Epidermal melanocyte (primary cell): ENCODE results near the gene CEACAM19.
"Not testable (repeated sequence)": the region's sequence is repeated elsewhere in the genome, so short reads cannot be mapped to it uniquely, and the experiment has no call there.

Experiments
- DNase-seq: peaks from one replicate; pipeline ENCODE4 v3.0.0; 2011; ENCODE audit warnings: low spot score; ENCODE audit not compliant: insufficient read length

CEACAM19 gene, protein sequence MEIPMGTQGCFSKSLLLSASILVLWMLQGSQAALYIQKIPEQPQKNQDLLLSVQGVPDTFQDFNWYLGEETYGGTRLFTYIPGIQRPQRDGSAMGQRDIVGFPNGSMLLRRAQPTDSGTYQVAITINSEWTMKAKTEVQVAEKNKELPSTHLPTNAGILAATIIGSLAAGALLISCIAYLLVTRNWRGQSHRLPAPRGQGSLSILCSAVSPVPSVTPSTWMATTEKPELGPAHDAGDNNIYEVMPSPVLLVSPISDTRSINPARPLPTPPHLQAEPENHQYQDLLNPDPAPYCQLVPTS

DNA sequence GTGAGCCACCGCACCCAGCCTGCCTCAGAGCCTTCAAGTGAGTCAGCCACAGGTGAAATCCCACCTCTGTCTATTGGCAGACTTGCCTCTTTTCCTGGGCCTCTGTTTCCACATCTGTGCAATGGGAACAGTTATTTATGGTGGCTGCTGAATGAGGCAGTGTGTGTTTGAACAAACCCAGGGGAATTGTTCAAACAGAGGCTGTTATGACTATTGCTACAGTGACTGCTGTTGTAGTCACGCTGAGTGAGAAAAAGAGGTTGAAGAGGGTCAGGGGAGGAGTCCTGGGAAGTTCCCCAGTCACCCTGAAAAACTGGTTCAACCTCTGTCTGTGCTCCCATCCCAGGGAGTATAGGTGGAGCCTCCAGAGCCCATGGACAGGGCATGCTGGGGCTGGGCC, at the start of gene CEACAM19:
Gene CEACAM19 (plus strand): TSS at position 83 of the 400 bp plus-strand sequence. CDS start 450 bp downstream, outside the sequence.
- DNase-seq = no peak

DNA sequence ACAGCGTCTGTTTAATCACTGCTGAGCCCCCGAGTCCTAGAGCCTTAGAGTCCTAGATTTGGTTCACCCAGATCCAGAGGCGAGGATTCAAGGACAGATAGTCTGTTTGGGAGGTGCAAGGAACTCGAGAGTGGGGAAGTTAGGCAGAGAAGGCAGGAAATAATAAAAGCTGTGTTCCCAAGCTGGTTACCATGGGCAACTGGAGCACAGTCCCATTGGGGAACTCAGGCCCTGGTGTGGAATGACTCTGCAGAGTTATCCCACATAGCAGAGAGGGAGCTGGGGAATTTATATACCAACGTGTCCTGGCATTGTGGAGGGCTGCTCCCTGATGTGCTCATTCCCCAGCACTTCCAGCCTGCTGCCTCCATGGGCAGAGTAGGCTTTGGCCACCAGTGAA, 48.2 kb upstream of the CEACAM19 start:
- no peak for DNase-seq

DNA sequence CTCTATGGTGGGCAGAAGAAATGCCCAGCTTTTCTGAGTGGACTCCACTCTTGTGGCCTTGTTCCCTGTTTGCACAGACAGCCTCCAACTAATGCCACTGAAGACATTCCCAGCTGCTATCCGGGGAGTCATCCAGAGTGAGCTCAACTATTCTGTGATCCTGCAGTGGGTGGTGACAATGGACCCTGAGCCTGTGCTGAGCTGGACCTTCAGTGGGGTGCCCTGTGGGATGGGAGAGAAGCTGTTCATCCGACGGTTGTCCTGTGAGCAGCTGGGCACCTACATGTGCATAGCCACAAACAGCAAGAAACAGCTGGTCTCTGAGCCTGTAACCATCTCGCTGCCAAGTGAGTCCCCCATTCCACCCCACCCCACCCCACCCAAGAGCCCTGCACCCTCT, 47.7 kb upstream of the CEACAM19 start:
- no peak for DNase-seq

DNA sequence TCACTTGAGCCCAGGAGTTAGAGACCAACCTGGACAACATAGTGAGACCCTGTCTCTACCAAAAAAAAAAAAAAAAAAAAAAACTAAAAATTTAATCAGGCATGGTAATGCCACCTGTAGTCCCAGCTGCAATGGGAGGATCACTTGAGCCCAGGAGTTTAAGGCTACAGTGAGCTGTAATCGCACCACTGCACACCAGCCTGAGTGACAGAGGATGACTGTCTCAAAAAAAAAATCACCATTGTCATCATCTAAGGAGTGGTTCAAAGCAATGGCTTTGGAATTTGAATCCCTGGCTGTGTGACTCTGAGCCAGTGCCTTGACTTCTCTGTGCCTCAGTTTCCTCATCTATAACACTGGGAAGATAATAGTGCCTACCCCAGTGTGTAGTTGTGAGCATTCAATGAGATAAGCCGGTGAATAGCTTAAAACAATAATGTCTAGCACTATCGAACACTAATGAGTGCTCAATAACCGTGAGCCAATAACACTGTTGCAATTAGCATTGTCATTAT, 46.4 kb upstream of the CEACAM19 start:
- DNase-seq = no peak

DNA sequence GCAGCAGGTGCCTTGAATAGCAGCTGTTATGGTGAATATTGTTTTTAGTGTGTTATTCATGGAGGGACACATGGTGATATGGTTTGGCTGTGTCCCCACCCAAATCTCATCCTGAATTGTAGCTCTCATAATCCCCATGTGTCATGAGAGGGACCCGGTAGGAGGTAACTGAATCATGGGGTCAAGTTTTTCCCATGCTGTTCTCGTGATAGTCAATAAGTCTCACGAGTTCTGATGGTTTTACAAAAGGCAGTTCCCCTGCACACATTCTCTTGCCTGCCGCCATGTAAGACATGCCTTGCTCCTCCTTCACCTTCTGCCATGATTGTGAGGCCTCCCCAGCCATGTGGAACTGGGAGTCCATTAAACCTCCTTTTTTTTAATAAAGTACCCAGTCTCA, 45.6 kb upstream of the CEACAM19 start:
- not testable (repeated sequence) for DNase-seq

DNA sequence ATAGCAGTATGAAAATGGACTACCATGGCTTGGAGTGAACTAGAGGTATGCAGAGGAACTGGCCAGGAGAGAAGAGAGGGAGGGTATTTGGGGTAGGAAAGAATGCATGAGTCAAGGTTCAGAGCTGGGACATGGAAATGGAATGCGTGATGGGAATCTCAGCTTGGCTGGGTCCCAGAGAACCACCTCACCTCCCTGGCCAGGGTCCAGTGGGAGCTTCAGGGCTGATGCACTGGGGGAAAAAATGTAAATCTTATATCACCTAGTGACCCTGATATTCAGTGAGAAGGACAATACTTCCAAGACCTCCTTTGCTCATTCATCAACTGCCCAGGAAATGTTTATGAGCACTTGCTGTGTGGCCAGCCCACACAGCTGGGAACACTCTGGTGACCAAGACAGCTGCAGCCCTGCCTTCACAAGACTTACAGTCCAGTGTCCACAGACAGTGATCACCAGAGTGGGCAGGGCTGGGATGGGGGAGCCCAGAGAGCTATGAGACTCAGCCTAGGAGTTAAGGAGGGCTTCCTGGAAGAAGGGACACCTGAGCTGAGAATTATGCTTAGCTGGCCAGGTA, 45.1 kb upstream of the CEACAM19 start:
- no peak for DNase-seq

DNA sequence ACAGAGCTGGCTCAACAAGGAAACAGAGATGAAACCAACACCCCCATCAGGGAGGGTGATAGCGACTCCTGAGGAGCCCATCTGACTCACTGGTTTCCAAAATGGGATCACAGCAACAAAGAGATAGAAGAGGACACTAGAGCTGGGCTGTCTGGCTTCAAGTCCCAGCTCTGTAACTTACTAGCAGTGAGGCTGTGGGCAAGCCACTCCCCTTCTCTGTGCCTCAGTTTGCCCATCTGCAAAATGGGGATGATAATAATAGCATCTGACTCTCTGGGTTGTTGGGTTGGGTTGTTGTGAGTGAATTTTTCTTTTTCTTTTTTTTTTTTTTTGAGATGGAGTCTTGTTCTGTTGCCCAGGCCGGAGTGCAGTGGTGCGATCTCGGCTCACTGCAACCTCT, 43.7 kb upstream of the CEACAM19 start:
- no peak for DNase-seq

DNA sequence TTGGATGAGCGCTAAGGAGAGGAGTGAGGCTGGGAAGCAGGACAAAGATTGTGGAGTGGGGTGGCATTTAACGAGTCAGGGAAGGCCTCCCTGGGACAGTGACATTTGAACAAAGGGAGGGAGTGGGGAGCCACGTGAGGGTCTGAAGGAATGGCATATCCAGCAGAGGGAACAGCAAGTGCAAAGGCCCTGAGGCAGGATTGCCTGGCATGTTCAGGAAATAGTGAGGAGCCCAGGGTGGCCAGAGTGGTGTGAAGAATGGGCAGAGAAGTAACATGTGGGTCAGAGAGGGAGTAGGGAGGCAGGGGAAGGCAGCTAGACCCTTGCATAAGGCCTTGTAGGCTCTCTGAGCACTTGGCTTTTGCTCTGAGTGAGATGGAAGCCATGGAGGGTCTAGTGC, 42.5 kb upstream of the CEACAM19 start:
- no peak for DNase-seq

DNA sequence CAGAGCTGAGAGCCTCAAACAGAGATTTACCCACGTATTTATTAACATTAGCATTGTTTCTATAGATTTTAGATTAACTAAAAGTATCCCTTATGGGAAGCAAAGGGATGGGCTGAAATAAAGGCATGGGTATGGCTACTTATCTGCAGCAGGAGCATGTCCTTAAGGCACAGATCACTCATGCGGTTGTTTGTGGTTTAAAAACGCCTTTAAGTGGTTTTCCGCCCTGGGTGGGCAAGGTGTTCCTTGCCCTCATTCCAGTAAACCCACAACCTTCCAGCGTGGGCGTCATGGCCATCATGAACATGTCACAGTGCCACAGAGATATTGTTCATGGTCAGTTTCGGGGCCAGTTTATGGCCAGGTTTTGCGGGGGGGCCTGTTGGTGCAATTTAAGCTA, 39.7 kb upstream of the CEACAM19 start:
- DNase-seq = not testable (repeated sequence)

DNA sequence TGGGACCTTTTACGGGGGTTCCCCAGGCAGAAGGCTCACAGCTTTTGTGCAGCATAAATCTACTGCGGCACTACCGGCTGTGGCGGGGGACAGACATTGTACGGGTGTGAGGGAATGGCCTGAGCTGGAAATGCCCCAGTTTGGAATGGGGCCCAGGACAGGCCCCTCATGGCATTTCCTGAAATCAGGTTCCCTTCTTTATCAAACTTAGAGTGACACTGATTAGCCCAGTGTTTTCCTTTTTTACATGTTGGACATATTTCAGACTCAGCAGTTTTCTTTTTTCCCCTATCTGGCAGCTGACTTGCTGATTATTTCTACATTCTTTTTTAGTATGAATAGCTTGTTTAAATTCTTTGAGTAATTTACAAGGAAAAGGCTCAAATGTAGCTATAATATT, 37.2 kb upstream of the CEACAM19 start:
- DNase-seq = not testable (repeated sequence)

DNA sequence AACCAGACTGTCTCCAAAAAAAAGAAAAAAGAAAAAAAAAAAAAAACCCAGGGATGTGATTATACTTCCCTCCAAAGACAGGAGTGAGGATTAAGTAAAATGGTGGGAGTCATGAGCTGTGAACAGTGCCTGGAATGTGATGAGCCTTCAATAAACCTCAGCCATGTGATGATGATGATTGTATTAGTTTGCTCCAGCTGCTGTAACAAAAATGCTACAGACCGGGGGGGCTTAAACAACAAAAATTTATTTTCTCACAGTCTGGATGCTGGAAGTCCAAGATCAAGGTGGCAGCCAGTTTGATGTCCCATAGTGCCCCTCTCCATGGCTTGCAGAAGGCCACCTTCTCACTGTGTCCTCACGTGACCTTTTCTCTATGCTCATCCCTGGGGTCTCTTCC, 36.5 kb upstream of the CEACAM19 start:
- DNase-seq = no peak

DNA sequence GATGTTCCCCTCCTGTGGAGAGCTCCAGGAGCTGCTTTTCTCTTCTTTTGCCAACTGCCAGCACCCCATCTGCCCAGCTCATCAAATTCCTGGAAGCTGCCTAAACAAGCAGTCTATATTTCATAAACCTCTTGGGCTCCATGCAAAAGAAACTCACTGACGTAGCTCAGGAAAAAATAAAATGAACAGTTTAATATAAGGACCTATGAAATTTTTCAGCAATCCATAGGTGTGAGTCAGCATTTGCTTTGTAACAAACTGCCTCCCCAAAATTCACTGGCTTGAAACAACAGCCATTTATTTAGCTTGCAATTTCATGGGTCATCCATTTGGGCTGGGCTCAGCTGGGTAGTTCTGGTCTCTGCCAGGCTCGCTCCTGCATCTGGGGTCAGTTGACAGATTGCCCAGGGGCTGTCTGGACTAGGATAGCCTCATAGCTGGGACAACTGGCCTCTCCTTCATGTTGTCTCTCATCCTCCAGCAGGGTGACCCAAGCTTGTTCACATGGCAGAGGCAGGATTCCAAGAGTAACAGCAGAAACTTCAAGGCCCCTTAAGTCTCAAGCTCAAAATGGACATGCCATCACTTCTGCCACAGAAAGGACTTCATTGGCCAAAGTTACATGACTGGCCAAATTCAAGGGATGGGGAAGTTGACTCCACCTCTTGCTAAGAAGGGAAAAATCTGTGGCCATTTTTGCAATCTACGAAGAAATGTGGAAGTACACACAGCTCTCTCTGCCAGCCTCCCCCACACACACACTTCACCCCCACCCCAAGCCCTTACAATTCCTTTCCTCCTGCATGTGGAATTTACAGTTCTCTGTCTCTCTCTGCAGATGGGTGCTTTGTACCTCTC, 35.5 kb upstream of the CEACAM19 start:
- DNase-seq = no peak

DNA sequence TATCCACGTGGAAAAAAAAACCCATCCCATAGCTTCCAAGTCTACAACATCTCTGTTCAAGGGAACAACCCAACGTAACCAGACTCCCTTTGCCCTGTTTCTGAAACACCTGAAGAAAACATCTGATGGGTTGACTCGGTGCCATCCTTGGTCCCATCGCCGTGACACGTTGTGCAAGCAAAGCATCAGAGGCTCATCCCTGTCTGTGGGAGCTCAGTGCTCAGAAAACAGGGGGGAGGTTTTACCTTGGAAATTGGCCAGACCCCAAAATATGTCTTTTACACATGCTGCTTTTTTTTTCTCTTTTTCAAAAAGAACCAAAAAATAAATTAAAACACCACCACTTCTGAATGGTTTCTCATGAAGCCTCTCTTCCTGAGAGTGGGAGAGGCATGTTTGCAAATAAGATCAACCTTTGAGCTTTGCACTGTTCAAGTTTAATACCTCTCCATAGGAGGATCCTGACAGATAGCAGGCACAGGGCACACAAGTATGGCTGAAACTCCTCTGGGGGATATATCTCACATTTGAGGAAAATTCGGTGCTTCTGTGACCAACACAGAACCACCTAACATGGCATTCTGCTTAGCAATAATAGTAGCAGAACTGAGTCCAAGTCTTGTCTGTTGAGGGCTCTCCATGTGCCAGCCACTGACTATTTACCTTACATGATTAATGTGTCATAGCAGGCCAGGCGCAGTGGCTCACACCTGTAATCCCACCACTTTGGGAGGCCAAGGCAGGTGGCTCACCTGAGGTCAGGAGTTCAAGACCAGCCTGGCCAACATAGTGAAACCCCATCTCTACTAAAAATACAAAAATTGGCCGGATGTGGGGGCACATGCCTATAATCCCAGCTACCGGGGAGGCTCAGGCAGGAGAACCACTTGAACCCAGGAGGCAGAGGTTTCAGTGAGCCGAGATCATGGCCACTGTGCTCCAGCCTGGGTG, 34.6 kb upstream of the CEACAM19 start:
- no peak for DNase-seq

DNA sequence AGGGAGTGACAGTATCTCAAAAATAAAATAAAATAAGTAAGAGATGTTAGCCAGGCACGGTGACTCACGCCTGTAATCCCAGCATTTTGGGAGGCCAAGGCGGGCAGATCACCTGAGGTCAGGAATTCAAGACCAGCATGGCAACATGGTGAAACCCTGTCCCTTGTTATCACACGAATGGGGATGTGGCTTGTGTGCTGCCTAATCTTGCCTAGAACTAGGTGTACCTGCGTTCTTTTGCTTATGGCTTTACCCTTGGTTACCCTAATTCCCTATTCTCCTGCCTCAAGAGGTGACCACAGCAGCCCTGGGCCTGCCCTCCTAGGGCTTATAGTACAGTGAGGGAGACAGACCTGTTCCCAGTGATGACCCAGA, 33.9 kb upstream of the CEACAM19 start:
- no peak for DNase-seq

DNA sequence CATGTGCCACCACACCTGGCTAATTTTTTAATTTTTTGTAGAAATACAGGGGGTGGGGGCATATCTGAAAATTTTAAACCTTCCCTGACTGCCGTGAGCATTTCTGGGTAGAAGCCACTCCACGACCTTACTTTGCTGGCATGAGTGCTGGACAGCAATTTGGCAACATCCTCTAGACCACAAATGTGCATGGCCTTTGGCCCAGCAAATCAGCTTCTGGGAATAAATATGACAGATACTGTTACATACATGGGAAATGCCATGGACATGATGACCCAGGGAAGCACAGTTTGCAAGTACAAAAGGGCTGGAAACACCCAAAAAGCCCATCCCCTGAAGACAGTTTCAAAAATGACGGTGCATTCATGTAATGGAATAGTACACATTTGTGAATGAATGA, 30.8 kb upstream of the CEACAM19 start:
- no peak for DNase-seq

DNA sequence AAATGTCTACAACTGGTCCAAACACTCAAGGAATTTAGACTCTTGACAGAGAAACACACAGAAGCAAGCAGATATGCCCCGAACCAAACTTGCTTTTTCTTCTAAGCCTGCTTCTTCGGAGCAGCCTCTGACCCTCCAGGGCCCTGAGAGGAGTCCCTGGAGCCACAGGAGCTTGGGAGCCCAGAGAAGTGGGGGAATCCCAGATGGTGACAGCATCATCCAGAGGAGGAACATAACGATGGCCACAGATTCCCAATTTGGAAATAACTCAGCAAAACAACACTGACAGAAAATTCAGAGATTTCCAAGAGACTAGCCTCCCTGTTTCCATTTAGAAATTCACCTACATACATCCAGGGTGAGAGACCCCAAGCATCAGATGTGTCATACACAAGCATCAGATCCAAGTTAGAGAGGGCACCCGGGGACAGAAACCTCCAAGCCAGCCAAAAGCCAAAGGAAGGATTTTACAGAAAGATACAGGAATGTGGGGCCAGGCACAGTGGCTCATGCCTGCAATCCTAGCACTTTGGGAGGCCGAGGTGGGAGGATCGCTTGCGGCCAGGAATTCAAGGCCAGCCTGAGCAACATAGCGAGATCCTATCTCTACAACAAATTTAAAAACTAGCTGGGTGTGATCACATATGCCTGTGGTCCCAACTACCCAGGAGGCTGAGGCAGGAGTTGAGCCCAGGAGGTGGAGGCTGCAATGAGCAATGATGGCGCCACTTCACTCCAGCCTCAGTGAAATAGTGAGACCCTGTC, 29.6 kb upstream of the CEACAM19 start:
- no peak for DNase-seq

DNA sequence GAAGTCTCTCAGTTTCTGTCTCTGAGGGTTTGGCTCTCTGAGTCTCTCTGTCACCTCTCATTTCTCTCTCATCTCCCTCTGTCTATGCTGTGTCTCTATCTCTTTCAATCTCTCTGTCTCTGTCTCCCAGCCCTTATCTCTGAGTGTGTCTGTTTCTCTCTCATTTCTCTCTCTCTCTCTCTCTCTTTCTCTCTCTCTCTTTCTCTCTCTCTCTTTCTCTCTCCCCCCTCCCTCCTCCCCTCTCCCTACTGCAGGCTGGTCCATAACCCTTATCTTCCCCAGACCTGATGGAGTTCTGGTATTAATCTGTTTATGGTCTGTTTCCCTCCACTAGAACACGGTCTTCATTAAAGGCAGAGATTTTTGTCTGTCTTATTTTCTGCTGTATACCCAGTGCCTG, 28.9 kb upstream of the CEACAM19 start:
- no peak for DNase-seq

DNA sequence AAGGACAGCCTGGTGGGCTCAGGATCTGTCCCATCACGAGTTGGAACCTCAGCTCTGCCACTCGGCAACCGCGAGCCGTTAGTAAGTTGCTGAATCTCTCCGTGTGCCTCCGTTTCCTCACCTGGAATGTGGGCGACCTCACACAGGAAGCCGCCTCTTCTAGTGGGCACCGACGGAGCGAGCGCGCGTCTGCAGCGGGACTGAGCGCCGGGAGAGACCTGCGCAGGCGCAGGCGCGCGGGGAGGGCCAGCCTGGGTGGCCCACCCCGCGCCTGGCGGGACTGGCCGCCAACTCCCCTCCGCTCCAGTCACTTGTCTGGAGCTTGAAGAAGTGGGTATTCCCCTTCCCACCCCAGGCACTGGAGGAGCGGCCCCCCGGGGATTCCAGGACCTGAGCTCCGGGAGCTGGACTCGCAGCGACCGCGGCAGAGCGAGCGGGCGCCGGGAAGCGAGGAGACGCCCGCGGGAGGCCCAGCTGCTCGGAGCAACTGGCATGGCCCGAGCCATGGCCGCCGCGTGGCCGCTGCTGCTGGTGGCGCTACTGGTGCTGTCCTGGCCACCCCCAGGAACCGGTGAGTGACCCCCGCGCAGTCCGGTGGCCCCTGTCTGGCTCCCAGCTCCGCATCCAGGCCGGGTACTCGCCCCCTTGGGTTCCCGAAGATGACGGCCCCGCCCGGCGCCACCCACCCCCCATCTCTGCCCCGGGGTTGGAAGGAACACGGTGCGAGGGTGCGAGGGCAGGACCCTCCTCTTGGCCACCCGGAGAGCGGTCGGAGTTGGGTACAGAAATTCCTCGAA, 27.5 kb upstream of the CEACAM19 start, which contains the start of gene PVR:
Gene PVR (plus strand): TSS at position 306 of the 797 bp plus-strand sequence. CDS start 187 bp downstream, at position 493.
- DNase-seq = peak; percentile 83

DNA sequence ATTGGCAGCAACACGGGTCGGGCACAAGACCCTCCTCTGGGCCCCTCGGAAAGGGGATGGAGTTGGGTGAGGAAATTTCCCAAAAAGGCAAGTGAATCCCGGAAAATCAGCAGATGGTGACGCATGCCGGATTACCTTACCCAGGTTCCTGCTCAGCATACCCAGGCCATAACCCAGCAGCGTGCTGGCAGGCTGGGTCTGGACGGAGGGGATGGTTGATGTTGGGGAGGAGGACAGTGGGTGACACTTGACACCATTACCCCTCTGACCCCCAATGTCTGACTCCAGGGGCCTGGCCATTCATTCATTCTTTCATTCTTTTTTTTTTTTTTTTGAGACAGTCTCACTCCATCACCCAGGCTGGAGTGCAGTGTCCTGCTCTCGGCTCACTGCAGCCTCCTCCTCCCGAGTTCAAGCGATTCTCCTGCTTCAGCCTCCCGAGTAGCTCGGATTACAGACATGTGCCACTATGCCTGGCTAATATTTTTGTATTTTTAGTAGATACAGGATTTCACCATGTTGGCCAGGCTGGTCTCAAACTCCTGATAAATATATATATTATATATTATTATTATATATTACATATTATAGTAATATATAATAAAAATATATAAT, 26.8 kb upstream of the CEACAM19 start:
- DNase-seq = no peak
